Gastrocnemius medialis (tissue), 4 donors: ENCODE measurements around the gene TLR2.

Source experiments
- POLR2A ChIP-seq, 2 donors: fragments of 450-650 bp; IDR thresholded peaks; one replicate each; pipeline ENCODE4 v1.6.1; 2017; ENCODE audit warnings: antibody characterized with exemption in 2 of 2, mild to moderate bottlenecking in 2 of 2, moderate library complexity in 2 of 2
- TF ChIP-seq, protein P1 (sequence below), 5 experiments: fragments of 450-650 bp in 3 of 5; fragments of 200-600 bp in 2 of 5; sonication (generic) in 2 of 5; IDR thresholded peaks in 4 of 5; conservative IDR thresholded peaks in 1 of 5; 1 replicate in 4 of 5; 2 replicates in 1 of 5; pipeline ENCODE4 v1.5.1; 2016 to 2019; ENCODE audit warnings: antibody characterized with exemption in 5 of 5, mild to moderate bottlenecking in 3 of 5, moderate library complexity in 3 of 5

DNA sequence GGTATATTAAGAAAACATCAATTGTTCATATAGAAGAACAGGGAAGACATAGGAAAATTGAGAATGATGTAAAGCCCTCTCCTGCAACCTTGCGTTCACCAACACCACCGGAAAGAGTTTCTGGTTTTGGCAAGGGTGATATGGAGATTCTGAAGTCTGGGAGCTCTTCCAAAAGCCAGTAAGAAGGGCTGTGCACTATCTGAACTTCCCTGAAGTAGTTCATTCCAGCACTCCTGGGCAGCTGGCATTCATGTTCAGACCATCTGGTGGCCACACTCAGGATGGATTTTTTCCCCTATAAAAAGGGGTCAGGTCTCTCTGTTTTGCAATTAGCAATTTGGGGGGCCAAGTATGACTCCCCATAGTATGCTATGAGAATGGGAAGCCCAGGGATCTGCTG is 15.4 kb upstream of the TLR2 start:
- TF ChIP-seq POLR2A (IDR thresholded peaks at IDR 0.05) = no peak
- TF ChIP-seq, protein P1, sequence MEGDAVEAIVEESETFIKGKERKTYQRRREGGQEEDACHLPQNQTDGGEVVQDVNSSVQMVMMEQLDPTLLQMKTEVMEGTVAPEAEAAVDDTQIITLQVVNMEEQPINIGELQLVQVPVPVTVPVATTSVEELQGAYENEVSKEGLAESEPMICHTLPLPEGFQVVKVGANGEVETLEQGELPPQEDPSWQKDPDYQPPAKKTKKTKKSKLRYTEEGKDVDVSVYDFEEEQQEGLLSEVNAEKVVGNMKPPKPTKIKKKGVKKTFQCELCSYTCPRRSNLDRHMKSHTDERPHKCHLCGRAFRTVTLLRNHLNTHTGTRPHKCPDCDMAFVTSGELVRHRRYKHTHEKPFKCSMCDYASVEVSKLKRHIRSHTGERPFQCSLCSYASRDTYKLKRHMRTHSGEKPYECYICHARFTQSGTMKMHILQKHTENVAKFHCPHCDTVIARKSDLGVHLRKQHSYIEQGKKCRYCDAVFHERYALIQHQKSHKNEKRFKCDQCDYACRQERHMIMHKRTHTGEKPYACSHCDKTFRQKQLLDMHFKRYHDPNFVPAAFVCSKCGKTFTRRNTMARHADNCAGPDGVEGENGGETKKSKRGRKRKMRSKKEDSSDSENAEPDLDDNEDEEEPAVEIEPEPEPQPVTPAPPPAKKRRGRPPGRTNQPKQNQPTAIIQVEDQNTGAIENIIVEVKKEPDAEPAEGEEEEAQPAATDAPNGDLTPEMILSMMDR (IDR thresholded peaks at IDR 0.05 in 4 of 5, conservative IDR thresholded peaks at IDR 0.05 in 1 of 5) = no peak
